Right atrium auricular region (tissue), 2 donors: ENCODE results near the gene FOXD1. TPM values are rescaled to one million over a fixed set of nuclear protein-coding genes. Genes with fewer than 3 reads are reported as not detected.
A peak's percentile ranks its signal among the peaks of the same experiment; 100 is the strongest.

ENCODE experiments used
- DNase-seq: peaks from one replicate; pipeline ENCODE4 v3.0.0-alpha.2; 2019; ENCODE audit warnings: low spot score
- H3K27ac ChIP-seq, 2 donors: fragments of 200-600 bp; sonication (generic); 1 replicate in 1 of 2; 2 replicates in 1 of 2; pipeline ENCODE4 v1.5.1; 2016 to 2019
- H3K27me3 ChIP-seq, 2 donors: fragments of 200-600 bp; sonication (generic); one replicate each; pipeline versions ENCODE4 v1.5.1 to v1.6.0; 2017 to 2019
- H3K36me3 ChIP-seq: fragments of 200-600 bp; sonication (generic); one replicate; pipeline ENCODE4 v1.5.1; 2016
- H3K4me1 ChIP-seq, 2 donors: fragments of 200-600 bp; sonication (generic); one replicate each; pipeline versions ENCODE4 v1.5.1 to v1.6.0; 2017 to 2019
- H3K4me3 ChIP-seq, 2 donors: fragments of 200-600 bp; sonication (generic); 1 replicate in 1 of 2; 2 replicates in 1 of 2; pipeline ENCODE4 v1.5.1; 2017 to 2019; ENCODE audit warnings: mild to moderate bottlenecking in 1 of 2, moderate library complexity in 1 of 2
- H3K9me3 ChIP-seq, 2 donors: fragments of 200-600 bp; sonication (generic); one replicate each; pipeline ENCODE4 v1.5.1; 2019
- total RNA-seq, 2 donors: library from RNA; depleted of rRNA; stranded (reverse); fragments of >200 nt; gene quantifications; one replicate each; pipeline ENCODE4 v1.1.0, GENCODE V29; 2016
- TF ChIP-seq, protein P1 (sequence below), 2 donors: fragments of 200-600 bp; sonication (generic); IDR thresholded peaks; one replicate each; pipeline ENCODE4 v1.5.1; 2019; ENCODE audit warnings: antibody characterized with exemption in 2 of 2

The FOXD1 gene
- total RNA-seq, 2 donors from 2014 or later, result not detected

DNA sequence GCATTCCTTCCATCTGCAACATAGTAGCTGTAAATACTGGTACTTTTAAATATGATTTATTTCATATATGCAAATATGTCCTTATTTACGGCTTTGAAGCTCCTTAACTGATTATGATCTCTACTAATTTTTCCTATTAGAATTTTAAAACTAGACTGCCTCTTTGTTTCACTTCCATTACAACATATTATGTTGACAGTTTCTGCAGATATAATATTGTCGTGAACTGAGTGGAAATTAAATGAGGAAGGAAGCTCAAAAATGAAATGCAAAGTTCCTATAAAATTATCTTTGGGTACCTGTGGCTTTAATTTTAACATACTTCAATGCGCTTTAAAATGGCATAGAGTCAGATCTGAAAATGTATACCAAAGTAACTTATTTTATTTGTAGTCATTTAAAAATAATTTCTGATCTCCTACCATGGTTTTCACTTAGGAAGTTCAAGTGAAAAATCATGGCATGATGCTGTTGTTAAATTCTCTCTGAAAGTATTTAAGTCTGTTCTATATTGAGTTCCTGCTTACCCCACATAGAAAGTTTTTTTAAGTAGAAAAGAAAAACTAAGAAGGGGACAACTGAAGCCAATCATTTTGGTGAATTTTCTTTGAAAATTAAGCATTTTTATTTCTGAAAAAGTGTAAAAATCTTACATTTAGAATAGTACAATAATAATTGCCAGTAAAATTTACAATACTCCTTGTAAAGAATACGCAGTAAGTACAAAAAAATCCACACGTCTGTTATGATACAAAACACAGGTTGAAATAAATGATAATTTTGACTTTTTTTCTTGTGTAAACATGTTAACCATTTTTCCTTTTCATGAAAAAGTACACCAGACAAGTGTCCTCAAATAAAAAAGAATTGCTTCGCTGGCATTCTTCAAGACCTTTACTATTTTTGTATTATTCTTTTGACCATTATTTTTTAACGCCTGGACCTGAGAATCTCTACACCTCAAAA is 2.6 kb downstream of the FOXD1 start:
- TF ChIP-seq, protein P1, sequence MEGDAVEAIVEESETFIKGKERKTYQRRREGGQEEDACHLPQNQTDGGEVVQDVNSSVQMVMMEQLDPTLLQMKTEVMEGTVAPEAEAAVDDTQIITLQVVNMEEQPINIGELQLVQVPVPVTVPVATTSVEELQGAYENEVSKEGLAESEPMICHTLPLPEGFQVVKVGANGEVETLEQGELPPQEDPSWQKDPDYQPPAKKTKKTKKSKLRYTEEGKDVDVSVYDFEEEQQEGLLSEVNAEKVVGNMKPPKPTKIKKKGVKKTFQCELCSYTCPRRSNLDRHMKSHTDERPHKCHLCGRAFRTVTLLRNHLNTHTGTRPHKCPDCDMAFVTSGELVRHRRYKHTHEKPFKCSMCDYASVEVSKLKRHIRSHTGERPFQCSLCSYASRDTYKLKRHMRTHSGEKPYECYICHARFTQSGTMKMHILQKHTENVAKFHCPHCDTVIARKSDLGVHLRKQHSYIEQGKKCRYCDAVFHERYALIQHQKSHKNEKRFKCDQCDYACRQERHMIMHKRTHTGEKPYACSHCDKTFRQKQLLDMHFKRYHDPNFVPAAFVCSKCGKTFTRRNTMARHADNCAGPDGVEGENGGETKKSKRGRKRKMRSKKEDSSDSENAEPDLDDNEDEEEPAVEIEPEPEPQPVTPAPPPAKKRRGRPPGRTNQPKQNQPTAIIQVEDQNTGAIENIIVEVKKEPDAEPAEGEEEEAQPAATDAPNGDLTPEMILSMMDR (IDR thresholded peaks at IDR 0.05), result no peak
- H3K27ac ChIP-seq, result no peak overlapping the region
- H3K36me3 ChIP-seq, result no peaks in the 10 kb centered on the region
- H3K9me3 ChIP-seq, result no peaks in the 10 kb centered on the region
- peaks cover 0 to 19% of the 10 kb centered on the region in 2 donors for H3K4me1 ChIP-seq
- peaks cover 70 to 81% of the 10 kb centered on the region in 2 donors for H3K27me3 ChIP-seq
- H3K4me3 ChIP-seq, result peak overlapping the region in 1 of 2 donors; percentile 9
- no peak for DNase-seq

DNA sequence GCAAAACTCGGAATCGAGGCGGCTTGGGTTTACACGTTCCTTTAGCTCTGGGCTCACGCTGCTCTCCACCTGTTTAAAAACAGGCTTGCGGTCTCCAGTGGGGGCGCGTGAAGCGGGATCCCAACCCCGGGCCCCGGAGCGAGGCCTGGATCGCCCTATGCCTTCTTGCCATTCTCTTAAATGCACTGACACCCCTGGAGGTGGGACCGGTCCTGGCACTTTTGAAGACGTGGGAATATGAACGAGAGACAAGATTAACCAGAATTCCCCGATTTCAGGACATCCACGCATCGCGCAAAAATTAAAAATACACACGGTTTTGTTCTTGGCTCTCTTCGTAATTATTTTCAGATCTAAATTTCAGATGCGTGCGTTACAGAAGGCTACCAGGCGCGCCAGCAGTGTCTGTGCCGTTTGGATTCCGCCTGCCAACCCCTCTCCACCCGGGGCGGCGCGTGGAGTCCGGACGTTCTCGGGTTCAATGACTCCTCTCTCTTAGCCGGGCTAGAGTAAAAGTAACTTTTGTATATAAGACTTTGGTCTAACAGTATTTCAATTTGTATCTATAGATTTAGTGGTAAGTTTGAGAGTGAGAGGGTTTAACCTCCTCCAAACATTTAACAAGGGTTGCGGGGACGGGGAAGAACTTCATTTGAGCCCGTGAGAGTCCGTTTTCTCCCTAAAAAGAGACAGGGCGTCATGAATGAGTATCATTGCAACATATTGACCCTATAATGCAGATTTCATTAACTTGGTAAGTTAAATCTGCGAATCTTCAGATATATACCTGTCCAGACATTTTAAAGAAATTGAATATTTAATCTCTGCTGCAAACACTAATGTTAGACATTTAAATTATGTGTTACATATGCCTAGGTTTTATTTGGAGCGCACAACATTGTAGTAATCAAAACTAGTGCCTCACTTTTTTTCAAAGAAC is 3.8 kb downstream of the FOXD1 start:
- Histone ChIP-seq H3K4me3 (no peak overlapping the region), H3K36me3 (no peaks in the 10 kb centered on the region), H3K27me3 (peaks cover 68 to 79% of the 10 kb centered on the region in 2 donors), H3K9me3 (no peaks in the 10 kb centered on the region), H3K4me1 (peaks cover 0 to 17% of the 10 kb centered on the region in 2 donors), H3K27ac (no peak overlapping the region)
- TF ChIP-seq, protein P1 (IDR thresholded peaks at IDR 0.05), result no peak
- no peak for DNase-seq

DNA sequence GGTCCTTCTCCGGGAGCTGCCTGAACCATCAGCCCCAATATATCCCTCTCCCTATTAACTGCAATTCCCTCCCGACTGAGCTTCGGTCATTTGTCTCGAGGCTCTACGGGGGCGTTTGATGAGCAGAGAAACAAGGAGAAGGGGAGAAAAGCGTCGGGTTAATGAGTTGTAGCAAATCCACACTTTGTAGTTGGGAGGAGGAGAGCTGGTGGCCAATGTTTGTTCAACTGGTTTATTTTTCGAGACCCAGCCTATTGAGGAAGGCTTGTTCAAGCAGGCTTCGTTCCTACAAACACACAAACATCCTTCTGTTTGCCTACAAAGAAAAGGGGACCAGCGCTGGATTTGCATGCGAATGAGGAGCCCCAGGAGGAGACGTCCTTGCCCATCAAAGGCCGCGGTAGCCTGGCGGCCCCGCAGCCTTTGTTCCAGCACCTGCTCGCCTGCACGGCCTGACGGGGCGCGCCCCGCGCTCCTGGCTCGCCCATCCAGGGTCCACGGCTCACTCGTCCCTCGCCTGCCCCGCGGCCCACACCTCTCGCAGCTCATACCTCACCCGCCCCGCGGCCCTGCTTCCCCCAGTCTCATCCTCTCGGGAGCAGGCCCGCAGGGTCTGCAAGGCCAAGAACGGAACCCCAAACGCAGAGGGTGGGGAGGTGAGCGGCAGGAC is 4.6 kb downstream of the FOXD1 start:
- Histone ChIP-seq H3K4me1 (peaks cover 0 to 11% of the 10 kb centered on the region in 2 donors), H3K36me3 (no peaks in the 10 kb centered on the region), H3K27me3 (peaks cover 62 to 78% of the 10 kb centered on the region in 2 donors), H3K4me3 (no peak overlapping the region), H3K9me3 (no peaks in the 10 kb centered on the region), H3K27ac (no peak overlapping the region)
- TF ChIP-seq, protein P1 (IDR thresholded peaks at IDR 0.05), result no peak
- no peak for DNase-seq

DNA sequence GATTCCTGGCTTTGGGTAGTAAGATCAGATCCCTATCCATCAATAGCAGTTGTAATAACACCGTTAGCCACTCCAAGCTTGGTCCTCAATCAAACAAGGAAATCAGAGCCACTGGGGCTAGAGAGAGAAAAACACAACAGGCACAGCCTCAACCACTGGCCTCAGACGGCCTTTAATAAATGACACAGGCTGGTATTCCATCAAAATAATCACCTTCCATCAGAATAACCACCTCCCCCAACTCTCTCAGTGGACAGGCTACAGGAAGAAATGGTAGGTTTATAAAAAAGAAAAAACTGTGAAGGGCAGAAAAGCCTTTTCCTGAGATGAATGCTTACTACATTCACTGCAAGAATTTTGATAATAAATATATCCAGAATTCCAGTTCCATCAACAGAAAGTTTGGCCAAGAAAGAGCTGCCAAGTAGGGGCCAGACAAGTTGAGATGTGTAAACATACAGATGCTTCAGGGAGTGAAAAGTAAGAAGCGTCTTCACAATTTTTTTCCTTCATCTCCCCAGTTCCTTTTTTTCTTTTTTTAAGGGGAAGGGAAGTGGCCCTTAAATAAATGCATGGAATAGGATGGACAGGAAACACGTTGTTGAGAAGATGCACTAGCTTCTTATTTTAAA is 5.5 kb downstream of the FOXD1 start:
- H3K27me3 ChIP-seq, result peaks cover 64 to 79% of the 10 kb centered on the region in 2 donors
- peaks cover 0 to 5% of the 10 kb centered on the region in 2 donors for H3K4me1 ChIP-seq
- no peak overlapping the region for H3K27ac ChIP-seq
- TF ChIP-seq, protein P1 (IDR thresholded peaks at IDR 0.05), result no peak
- H3K9me3 ChIP-seq, result no peaks in the 10 kb centered on the region
- DNase-seq, result no peak
- no peak overlapping the region for H3K4me3 ChIP-seq
- no peaks in the 10 kb centered on the region for H3K36me3 ChIP-seq
